Endothelial cell of umbilical vein (primary cell): ENCODE measurements around the gene DEGS2. TPM values are rescaled to one million over a fixed set of nuclear protein-coding genes. Genes with fewer than 3 reads are reported as not detected.

Experiments used
- BruUV-seq: library from RNA; stranded (reverse); fragments of 400-500 nt; replicated peaks from 2 replicates; lab custom pipeline; 2021; lab: Mats Ljungman, UMichigan
- CTCF ChIA-PET: fragments of 300-600, 350-600 bp; sonication (Branson Sonifier 250); formaldehyde crosslinking; loops from one replicate; lab custom pipeline; 2021; ENCODE audit warnings: antibody characterized with exemption, inconsistent platforms; lab: Charles Lee
- POLR2A ChIA-PET: fragments of 300-600, 350-600 bp; sonication (Branson Sonifier 250); formaldehyde crosslinking; loops from one replicate; lab custom pipeline; 2021; ENCODE audit warnings: antibody characterized with exemption, inconsistent platforms; lab: Charles Lee
- DNase-seq: peaks from one replicate; pipeline ENCODE4 v3.0.0-alpha.2; 2011; ENCODE audit warnings: low read depth, low spot score
- FAIRE-seq: peaks from 2 replicates; lab custom pipeline; 2011; peaks lifted over from hg19 to GRCh38; lab: Jason Lieb, UNC
- H2AFZ ChIP-seq: 2 replicates; pipeline ENCODE4 v1.6.0; 2012; ENCODE audit warnings: low read depth, low read length, control low read depth, inconsistent platforms
- H3K27ac ChIP-seq: 2 replicates; pipeline ENCODE4 v1.5.1; 2011; ENCODE audit warnings: low read depth, mild to moderate bottlenecking, control low read depth, low read length, moderate library complexity; ENCODE audit not compliant: insufficient read depth
- H3K27me3 ChIP-seq, 2 experiments: 2 replicates each; pipeline versions ENCODE4 v1.6.0 to v1.6.1; 2011; ENCODE audit warnings: low read length in 2 of 2, mixed read lengths in 1 of 2; ENCODE audit not compliant: control insufficient read depth in 2 of 2, insufficient read depth in 2 of 2
- H3K36me3 ChIP-seq, 2 experiments: 2 replicates in 1 of 2; 3 replicates in 1 of 2; pipeline ENCODE4 v1.5.1; 2011; ENCODE audit warnings: low read length in 2 of 2, mild to moderate bottlenecking in 1 of 2, moderate library complexity in 1 of 2; ENCODE audit not compliant: control insufficient read depth in 2 of 2, insufficient read depth in 2 of 2; ENCODE audit errors: extremely low read depth in 1 of 2
- H3K4me1 ChIP-seq: 3 replicates; pipeline ENCODE4 v1.5.1; 2011; ENCODE audit warnings: mild to moderate bottlenecking, low read length; ENCODE audit not compliant: control insufficient read depth, insufficient read depth; ENCODE audit errors: extremely low read depth
- H3K4me2 ChIP-seq: 2 replicates; pipeline ENCODE4 v1.6.1; 2011; ENCODE audit warnings: low read length, control low read depth, mixed read lengths; ENCODE audit not compliant: insufficient read depth
- H3K4me3 ChIP-seq, 3 experiments: fragments of 200-600 bp in 1 of 3; sonication (generic), shearing (Covaris generic) in 1 of 3; replicated peaks in 1 of 3; 2 replicates each; pipeline ENCODE4 v1.5.1; 2011 to 2016; ENCODE audit warnings: control low read depth in 3 of 3, low read length in 3 of 3, mild to moderate bottlenecking in 2 of 3, inconsistent platforms in 1 of 3, low read depth in 1 of 3, moderate library complexity in 1 of 3; ENCODE audit not compliant: insufficient read depth in 1 of 3
- H3K79me2 ChIP-seq: 2 replicates; pipeline ENCODE4 v1.6.0; 2012; ENCODE audit warnings: low read length, inconsistent platforms; ENCODE audit not compliant: control insufficient read depth, insufficient read depth
- H3K9ac ChIP-seq: replicated peaks from 2 replicates; pipeline ENCODE3; 2011; ENCODE audit warnings: low read length, control low read depth; ENCODE audit not compliant: insufficient read depth; ENCODE audit errors: extremely low read depth
- H3K9me1 ChIP-seq: replicated peaks from 3 replicates; pipeline ENCODE4 v1.6.0; 2011; ENCODE audit warnings: mild to moderate bottlenecking, low read length; ENCODE audit not compliant: control insufficient read depth, insufficient read depth; ENCODE audit errors: extremely low read depth
- H3K9me3 ChIP-seq: replicated peaks from 2 replicates; pipeline ENCODE4 v1.5.1; 2012; ENCODE audit warnings: low read length, inconsistent platforms; ENCODE audit not compliant: control insufficient read depth, insufficient read depth
- H4K20me1 ChIP-seq: replicated peaks from 2 replicates; pipeline ENCODE3; 2011; ENCODE audit warnings: mild to moderate bottlenecking, low read length; ENCODE audit not compliant: control insufficient read depth, insufficient read depth; ENCODE audit errors: extremely low read depth
- CTCF ChIP-seq, 2 donors: IDR thresholded peaks; 1 replicate in 1 of 2; 2 replicates in 1 of 2; pipeline ENCODE4 v1.5.1; 2011; ENCODE audit warnings: low read length in 2 of 2, mild to moderate bottlenecking in 2 of 2, moderate library complexity in 2 of 2, control low read depth in 1 of 2, inconsistent platforms in 1 of 2, low read depth in 1 of 2; ENCODE audit not compliant: insufficient read depth in 1 of 2; ENCODE audit errors: extremely low read depth in 1 of 2
- EZH2 ChIP-seq: IDR thresholded peaks from 2 replicates; pipeline ENCODE4 v1.6.1; 2012; ENCODE audit warnings: borderline replicate concordance, low read depth, mild to moderate bottlenecking, moderate library complexity, low read length, inconsistent platforms; ENCODE audit not compliant: severe bottlenecking
- FOS ChIP-seq: IDR thresholded peaks from 2 replicates; pipeline ENCODE4 v1.6.1; 2011; ENCODE audit warnings: mild to moderate bottlenecking, low read length, moderate library complexity, borderline replicate concordance; ENCODE audit not compliant: insufficient read depth
- GATA2 ChIP-seq: IDR thresholded peaks from 2 replicates; pipeline ENCODE4 v1.7.0; 2011; ENCODE audit warnings: low read depth, mild to moderate bottlenecking, moderate library complexity, mixed read lengths, low read length; ENCODE audit not compliant: insufficient read length, insufficient read depth
- JUN ChIP-seq: IDR thresholded peaks from 2 replicates; pipeline ENCODE4 v1.6.1; 2011; ENCODE audit warnings: borderline replicate concordance, low read depth; ENCODE audit not compliant: insufficient read length, insufficient read depth
- MYC ChIP-seq: IDR thresholded peaks from one replicate; pipeline ENCODE4 v1.6.1; 2011; ENCODE audit warnings: mild to moderate bottlenecking, low read depth, low read length
- POLR2A ChIP-seq: IDR thresholded peaks from 2 replicates; pipeline ENCODE4 v1.6.1; 2012; ENCODE audit warnings: low read depth, mild to moderate bottlenecking, control low read depth, low read length
- POLR2AphosphoS5 ChIP-seq: IDR thresholded peaks from 2 replicates; pipeline ENCODE4 v1.6.1; 2012; ENCODE audit warnings: low read depth, mild to moderate bottlenecking, control low read depth, low read length, moderate library complexity; ENCODE audit not compliant: insufficient read depth
- dilution Hi-C: fragments of 300-500 bp; cut with MboI; formaldehyde crosslinking; loops from one replicate; pipeline ENCODE4 v1.15.0; 2019; ENCODE audit warnings: low sequenced_read_pairs; ENCODE audit not compliant: extremely low pct_ligation_motif_present
- intact Hi-C: fragments of 100-400 bp; cut with micrococcal nuclease; formaldehyde crosslinking; loops from one replicate; pipeline ENCODE4 v1.10.0; 2022
- polyA plus RNA-seq, 4 experiments: library from polyadenylated mRNA; depleted of rRNA in 3 of 4; stranded (reverse) in 3 of 4; unstranded in 1 of 4; fragments of >200 nt; gene quantifications; 2 replicates each; pipeline versions ENCODE4 v1.2.1 to v1.2.3, GENCODE V29; 2011 to 2012; ENCODE audit warnings: missing spikeins in 1 of 4
- total RNA-seq: library from RNA; stranded (reverse); gene quantifications from 2 replicates; pipeline ENCODE4 v1.2.3, GENCODE V29; 2021
- TF ChIP-seq, protein P1 (sequence below): IDR thresholded peaks from 2 replicates; pipeline ENCODE4 v1.6.1; 2011; ENCODE audit not compliant: insufficient read depth, insufficient read length

DEGS2 gene
- total and polyA plus RNA-seq, 2 donors (not counting 3 experiments of a cell fraction or from before 2014, with no cell fraction given) = 0.06 TPM; not detected in 1

DNA sequence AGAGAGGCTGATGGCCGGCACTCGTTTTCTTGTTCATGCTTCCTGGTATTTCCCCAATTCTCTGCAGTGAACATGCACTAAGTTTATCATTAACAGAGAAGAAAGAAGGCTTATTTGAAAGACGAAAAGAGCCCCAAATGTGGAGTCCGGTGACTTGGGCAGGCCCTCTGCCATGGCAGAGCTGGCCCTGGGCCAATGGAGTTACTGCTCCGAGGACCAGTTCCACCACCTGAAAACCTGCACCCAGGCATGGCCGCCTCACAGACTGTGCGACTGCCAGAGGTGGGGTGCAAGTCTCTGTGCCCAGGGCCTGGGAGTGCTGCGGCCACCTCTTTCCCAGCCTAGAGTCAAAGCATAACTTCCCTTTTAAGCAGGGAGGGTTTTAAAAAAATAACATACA is 24.9 kb downstream of the DEGS2 start:
- DNase-seq (no peak), FAIRE-seq (no peak)
- H3K4me3 ChIP-seq = no peak overlapping the region
- H3K27ac ChIP-seq = no peak overlapping the region
- peaks cover 0 to 6% of the 10 kb centered on the region in 2 experiments for H3K36me3 ChIP-seq
- H3K4me2 ChIP-seq = no peak overlapping the region
- no peak for TF ChIP-seq CTCF (IDR thresholded peaks at IDR 0.05; ENCODE audit: extremely low read depth in 1 of 2, insufficient read depth in 1 of 2, low read depth in 1 of 2, low read length in 2 of 2)
- TF ChIP-seq, protein P1, sequence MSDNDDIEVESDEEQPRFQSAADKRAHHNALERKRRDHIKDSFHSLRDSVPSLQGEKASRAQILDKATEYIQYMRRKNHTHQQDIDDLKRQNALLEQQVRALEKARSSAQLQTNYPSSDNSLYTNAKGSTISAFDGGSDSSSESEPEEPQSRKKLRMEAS = no peak
- no peak for TF ChIP-seq JUN
- no peak for TF ChIP-seq POLR2A
- TF ChIP-seq GATA2 = no peak
- TF ChIP-seq EZH2 = no peak
- no peak for TF ChIP-seq POLR2AphosphoS5
- no peak for TF ChIP-seq MYC
- TF ChIP-seq FOS = no peak
- no peaks in the 10 kb centered on the region for H3K79me2 ChIP-seq
- intact Hi-C loops = no loop called here
- H4K20me1 ChIP-seq = no peaks in the 10 kb centered on the region
- no peaks in the 10 kb centered on the region for H3K4me1 ChIP-seq
- dilution Hi-C loops = no loop called here
- H3K9ac ChIP-seq = no peak overlapping the region
- no peaks in the 10 kb centered on the region for H3K9me3 ChIP-seq
- no peaks in the 10 kb centered on the region for H3K9me1 ChIP-seq
- BruUV-seq = no TSS peak
- H3K27me3 ChIP-seq = no peaks in the 10 kb centered on the region
- ChIA-PET CTCF (no interaction called here), POLR2A (no interaction called here)
- H2AFZ ChIP-seq = no peak overlapping the region
